SK-N-SH (cell line): Measurements from ENCODE around the gene GTPBP3. TPM values are rescaled to one million over a fixed set of nuclear protein-coding genes. Genes with fewer than 3 reads are reported as not detected.

Source experiments
- CTCF ChIA-PET: fragments of 300-600, 350-600 bp; formaldehyde crosslinking; extraction: SDS; loops from one replicate; lab custom pipeline; 2021; lab: Yijun Ruan, JAX
- POLR2A ChIA-PET: fragments of 350-600 bp; sonication (Branson Sonifier 250); formaldehyde crosslinking; extraction: SDS; loops from one replicate; lab custom pipeline; 2020; ENCODE audit warnings: antibody characterized with exemption, inconsistent platforms; lab: Yijun Ruan, JAX
- DNase-seq: peaks from one replicate; pipeline ENCODE4 v3.0.0; 2012
- H2AFZ ChIP-seq: fragments of 200-600 bp; sonication (generic); 2 replicates; pipeline ENCODE4 v1.8.1; 2016; ENCODE audit warnings: antibody characterized with exemption, mild to moderate bottlenecking, low read depth
- H3F3A ChIP-seq: fragments of 200-600 bp; sonication (generic); replicated peaks from 2 replicates; pipeline ENCODE3; 2016; ENCODE audit warnings: antibody characterized with exemption, mild to moderate bottlenecking; ENCODE audit not compliant: insufficient read depth
- H3K27ac ChIP-seq, 2 experiments: fragments of 200-500 bp in 1 of 2; fragments of 200-600 bp in 1 of 2; sonication (Bioruptor generic) in 1 of 2; sonication (generic), shearing (Covaris generic) in 1 of 2; 2 replicates each; pipeline versions ENCODE4 v1.5.1 to v1.6.1; 2014 to 2016; ENCODE audit warnings: low read depth in 2 of 2, inconsistent platforms in 1 of 2, low read length in 1 of 2, mild to moderate bottlenecking in 1 of 2, mixed read lengths in 1 of 2
- H3K27me3 ChIP-seq: fragments of 200-600 bp; sonication (generic), shearing (Covaris generic); 2 replicates; pipeline ENCODE4 v1.6.1; 2016; ENCODE audit warnings: mixed run types; ENCODE audit not compliant: insufficient read depth
- H3K36me3 ChIP-seq, 2 experiments: fragments of 200-500 bp in 1 of 2; fragments of 200-600 bp in 1 of 2; sonication (Bioruptor generic) in 1 of 2; sonication (generic) in 1 of 2; replicated peaks in 1 of 2; 2 replicates each; pipeline versions ENCODE3 to v1.5.1; 2014 to 2016; ENCODE audit warnings: low read length in 1 of 2, mild to moderate bottlenecking in 1 of 2; ENCODE audit not compliant: insufficient read depth in 2 of 2, control insufficient read depth in 1 of 2
- H3K4me1 ChIP-seq, 2 experiments: fragments of 200-500 bp in 1 of 2; fragments of 200-600 bp in 1 of 2; sonication (Bioruptor generic) in 1 of 2; sonication (generic), shearing (Covaris generic) in 1 of 2; 2 replicates each; pipeline versions ENCODE4 v1.5.1 to v1.6.1; 2014 to 2016; ENCODE audit warnings: low read depth in 1 of 2, low read length in 1 of 2, mixed run types in 1 of 2; ENCODE audit not compliant: insufficient read depth in 2 of 2, control insufficient read depth in 1 of 2
- H3K4me2 ChIP-seq: fragments of 200-600 bp; sonication (generic), shearing (Covaris generic); 2 replicates; pipeline ENCODE4 v1.6.1; 2017; ENCODE audit warnings: mixed run types
- H3K4me3 ChIP-seq, 2 experiments: fragments of 200-500 bp in 1 of 2; fragments of 200-600 bp in 1 of 2; sonication (Bioruptor generic) in 1 of 2; sonication (generic), shearing (Covaris generic) in 1 of 2; 2 replicates each; pipeline versions ENCODE4 v1.5.1 to v1.8.1; 2014 to 2016; ENCODE audit warnings: low read depth in 2 of 2, inconsistent platforms in 1 of 2, low read length in 1 of 2, mild to moderate bottlenecking in 1 of 2, mixed read lengths in 1 of 2, moderate library complexity in 1 of 2
- H3K79me2 ChIP-seq: fragments of 200-600 bp; sonication (generic); 2 replicates; pipeline ENCODE4 v1.8.1; 2017; ENCODE audit warnings: mild to moderate bottlenecking; ENCODE audit not compliant: insufficient read depth
- H3K9ac ChIP-seq: fragments of 200-600 bp; sonication (generic); 2 replicates; pipeline ENCODE4 v1.6.1; 2017; ENCODE audit warnings: mixed run types
- H3K9me2 ChIP-seq: fragments of 200-600 bp; sonication (generic); 2 replicates; pipeline ENCODE4 v1.6.1; 2017; ENCODE audit warnings: mixed run types
- H3K9me3 ChIP-seq: fragments of 200-600 bp; sonication (generic); 2 replicates; pipeline ENCODE4 v1.6.1; 2017; ENCODE audit warnings: mixed run types, mild to moderate bottlenecking, moderate library complexity
- H4K20me1 ChIP-seq: fragments of 200-600 bp; sonication (generic); 2 replicates; pipeline ENCODE4 v1.6.1; 2017; ENCODE audit warnings: mild to moderate bottlenecking, mixed run types; ENCODE audit not compliant: insufficient read depth
- CTCF ChIP-seq: fragments of 200-600 bp; sonication (generic); IDR thresholded peaks from 2 replicates; pipeline ENCODE4 v1.6.1; 2017; ENCODE audit warnings: antibody characterized with exemption, mild to moderate bottlenecking, moderate library complexity
- EZH2phosphoT487 ChIP-seq: fragments of 200-600 bp; sonication (generic); IDR thresholded peaks from 2 replicates; pipeline ENCODE4 v1.6.1; 2017; ENCODE audit warnings: low read depth, mixed run types, mild to moderate bottlenecking, antibody characterized with exemption, moderate library complexity, borderline replicate concordance
- FOXJ3 ChIP-seq: sonication (generic); formaldehyde crosslinking; IDR thresholded peaks from 2 replicates; pipeline ENCODE4 v1.5.1; 2020; ENCODE audit warnings: mild to moderate bottlenecking, missing genetic modification reagents
- GATA2 ChIP-seq: sonication (generic); formaldehyde crosslinking; IDR thresholded peaks from 2 replicates; pipeline ENCODE4 v1.5.0; 2020; ENCODE audit warnings: mild to moderate bottlenecking, missing genetic modification reagents
- JUND ChIP-seq: IDR thresholded peaks from 2 replicates; pipeline ENCODE4 v1.4.0; 2012
- MXI1 ChIP-seq: IDR thresholded peaks from 2 replicates; pipeline ENCODE4 v1.6.1; 2012; ENCODE audit warnings: mild to moderate bottlenecking, low read depth, low read length, improper control_type of control experiment
- NRF1 ChIP-seq: IDR thresholded peaks from 2 replicates; pipeline ENCODE4 v1.6.1; 2012; ENCODE audit warnings: low read depth, mild to moderate bottlenecking, low read length
- PBX3 ChIP-seq: IDR thresholded peaks from 2 replicates; pipeline ENCODE4; 2012
- POLR2AphosphoS5 ChIP-seq: IDR thresholded peaks from 2 replicates; pipeline ENCODE4 v1.6.1; 2012; ENCODE audit warnings: low read depth, low read length
- RFX5 ChIP-seq: IDR thresholded peaks from 2 replicates; pipeline ENCODE4 v1.6.1; 2012; ENCODE audit warnings: mild to moderate bottlenecking, improper control_type of control experiment, low read length
- SIN3A ChIP-seq: IDR thresholded peaks from 2 replicates; pipeline ENCODE4 v1.6.1; 2012; ENCODE audit warnings: low read depth, mild to moderate bottlenecking, low read length, moderate library complexity, borderline replicate concordance
- TAF1 ChIP-seq: IDR thresholded peaks from 2 replicates; pipeline ENCODE4 v1.6.1; 2012; ENCODE audit warnings: low read depth, mild to moderate bottlenecking, low read length, moderate library complexity, borderline replicate concordance
- TCF12 ChIP-seq: IDR thresholded peaks from 2 replicates; pipeline ENCODE4 v1.4.0; 2012
- USF1 ChIP-seq: IDR thresholded peaks from 2 replicates; pipeline ENCODE4 v1.4.0; 2012; ENCODE audit warnings: low read depth, borderline replicate concordance
- YY1 ChIP-seq: IDR thresholded peaks from 2 replicates; pipeline ENCODE4 v1.4.0; 2012; ENCODE audit warnings: low read depth, mild to moderate bottlenecking
- WGBS: methylation state at CpG from one replicate; pipeline ENCODE4 v1.1.6; 2017; ENCODE audit warnings: low lambda C conversion rate; 5-methylcytosine and 5-hydroxymethylcytosine counted together
- polyA plus RNA-seq, 3 experiments: library from polyadenylated mRNA; depleted of rRNA; stranded (reverse); fragments of >200 nt; gene quantifications; 2 replicates each; pipeline ENCODE4 v1.2.3, GENCODE V29; 2012
- TF ChIP-seq, protein P1 (sequence below): IDR thresholded peaks from 2 replicates; pipeline ENCODE4 v1.4.0; 2012; ENCODE audit warnings: low read depth
- TF ChIP-seq, protein P2 (sequence below): fragments of 150-350 bp; IDR thresholded peaks from 2 replicates; pipeline ENCODE4 v1.6.1; 2017; ENCODE audit warnings: antibody characterized with exemption, low read length, low read depth, borderline replicate concordance
- TF ChIP-seq, protein P3 (sequence below): IDR thresholded peaks from 2 replicates; pipeline ENCODE4 v1.6.1; 2012; ENCODE audit warnings: mild to moderate bottlenecking, low read depth, low read length, moderate library complexity

GTPBP3 gene
- polyA plus RNA-seq, 1 of the 3 experiments (the other 2 are of a cell fraction), result 21.6 TPM

GRCh38 chr19:17327654-17328516 lies 9.5 kb upstream of the GTPBP3 start:
- CTCF ChIA-PET, result interaction anchor here (1.3 kb wide), 1 partner anchor 16 kb away, joined by 4 read pairs; no protein-coding TSS in a partner anchor
- Histone ChIP-seq H2AFZ (no peak overlapping the region), H3K79me2 (no peaks in the 10 kb centered on the region), H3K27ac (no peak overlapping the region), H3K4me3 (no peak overlapping the region), H3F3A (peaks cover 2% of the 10 kb centered on the region), H3K9ac (no peak overlapping the region), H4K20me1 (no peaks in the 10 kb centered on the region), H3K4me2 (no peak overlapping the region), H3K9me3 (no peaks in the 10 kb centered on the region), H3K9me2 (no peaks in the 10 kb centered on the region), H3K4me1 (peaks cover 0 to 2% of the 10 kb centered on the region in 2 experiments; a peak in 1 of 4 replicates), H3K27me3 (no peaks in the 10 kb centered on the region), H3K36me3 (peaks cover 0 to 13% of the 10 kb centered on the region in 2 experiments)
- 76% methylated on average over 32 of the region's 64 CpGs for WGBS
- POLR2A ChIA-PET, result interaction anchor here (1.1 kb wide), 1 partner anchor 19 kb away, joined by 4 read pairs; the partner anchor contains the start of gene DDA1
- TF ChIP-seq TAF1 (no peak), GATA2 (CRISPR knock-in tag) (no peak), RFX5 (no peak), SIN3A (no peak), PBX3 (no peak), FOXJ3 (CRISPR knock-in tag) (no peak), EZH2phosphoT487 (no peak), NRF1 (no peak), CTCF (no peak), MXI1 (no peak), YY1 (no peak), POLR2AphosphoS5 (no peak), TCF12 (no peak), JUND (no peak), USF1 (no peak)
- TF ChIP-seq, protein P1, sequence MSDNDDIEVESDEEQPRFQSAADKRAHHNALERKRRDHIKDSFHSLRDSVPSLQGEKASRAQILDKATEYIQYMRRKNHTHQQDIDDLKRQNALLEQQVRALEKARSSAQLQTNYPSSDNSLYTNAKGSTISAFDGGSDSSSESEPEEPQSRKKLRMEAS, result no peak
- TF ChIP-seq, protein P2, sequence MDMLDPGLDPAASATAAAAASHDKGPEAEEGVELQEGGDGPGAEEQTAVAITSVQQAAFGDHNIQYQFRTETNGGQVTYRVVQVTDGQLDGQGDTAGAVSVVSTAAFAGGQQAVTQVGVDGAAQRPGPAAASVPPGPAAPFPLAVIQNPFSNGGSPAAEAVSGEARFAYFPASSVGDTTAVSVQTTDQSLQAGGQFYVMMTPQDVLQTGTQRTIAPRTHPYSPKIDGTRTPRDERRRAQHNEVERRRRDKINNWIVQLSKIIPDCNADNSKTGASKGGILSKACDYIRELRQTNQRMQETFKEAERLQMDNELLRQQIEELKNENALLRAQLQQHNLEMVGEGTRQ, result no peak
- TF ChIP-seq, protein P3, sequence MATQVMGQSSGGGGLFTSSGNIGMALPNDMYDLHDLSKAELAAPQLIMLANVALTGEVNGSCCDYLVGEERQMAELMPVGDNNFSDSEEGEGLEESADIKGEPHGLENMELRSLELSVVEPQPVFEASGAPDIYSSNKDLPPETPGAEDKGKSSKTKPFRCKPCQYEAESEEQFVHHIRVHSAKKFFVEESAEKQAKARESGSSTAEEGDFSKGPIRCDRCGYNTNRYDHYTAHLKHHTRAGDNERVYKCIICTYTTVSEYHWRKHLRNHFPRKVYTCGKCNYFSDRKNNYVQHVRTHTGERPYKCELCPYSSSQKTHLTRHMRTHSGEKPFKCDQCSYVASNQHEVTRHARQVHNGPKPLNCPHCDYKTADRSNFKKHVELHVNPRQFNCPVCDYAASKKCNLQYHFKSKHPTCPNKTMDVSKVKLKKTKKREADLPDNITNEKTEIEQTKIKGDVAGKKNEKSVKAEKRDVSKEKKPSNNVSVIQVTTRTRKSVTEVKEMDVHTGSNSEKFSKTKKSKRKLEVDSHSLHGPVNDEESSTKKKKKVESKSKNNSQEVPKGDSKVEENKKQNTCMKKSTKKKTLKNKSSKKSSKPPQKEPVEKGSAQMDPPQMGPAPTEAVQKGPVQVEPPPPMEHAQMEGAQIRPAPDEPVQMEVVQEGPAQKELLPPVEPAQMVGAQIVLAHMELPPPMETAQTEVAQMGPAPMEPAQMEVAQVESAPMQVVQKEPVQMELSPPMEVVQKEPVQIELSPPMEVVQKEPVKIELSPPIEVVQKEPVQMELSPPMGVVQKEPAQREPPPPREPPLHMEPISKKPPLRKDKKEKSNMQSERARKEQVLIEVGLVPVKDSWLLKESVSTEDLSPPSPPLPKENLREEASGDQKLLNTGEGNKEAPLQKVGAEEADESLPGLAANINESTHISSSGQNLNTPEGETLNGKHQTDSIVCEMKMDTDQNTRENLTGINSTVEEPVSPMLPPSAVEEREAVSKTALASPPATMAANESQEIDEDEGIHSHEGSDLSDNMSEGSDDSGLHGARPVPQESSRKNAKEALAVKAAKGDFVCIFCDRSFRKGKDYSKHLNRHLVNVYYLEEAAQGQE, result no peak
- TF ChIP-seq, all 33 proteins: peak for 0
- DNase-seq, result peak; percentile 85
